Uterus (tissue), 4 donors: ENCODE data around the gene CNFN. TPM values are rescaled to one million over a fixed set of nuclear protein-coding genes. Genes with fewer than 3 reads are reported as not detected.
A peak's percentile ranks its signal among the peaks of the same experiment; 100 is the strongest.

Experiments used
- DNase-seq, 2 donors: peaks; one replicate each; pipeline ENCODE4 v3.0.0-alpha.2; 2019 to 2020
- H3K27ac ChIP-seq, 2 donors: fragments of 200-600 bp; sonication (generic); 1 replicate in 1 of 2; 2 replicates in 1 of 2; pipeline ENCODE4 v1.5.1; 2016 to 2018
- H3K27me3 ChIP-seq, 2 donors: fragments of 200-600 bp; sonication (generic); one replicate each; pipeline ENCODE4 v1.5.1; 2018 to 2019; ENCODE audit warnings: control low read depth in 1 of 2
- H3K36me3 ChIP-seq, 2 donors: fragments of 200-600 bp; sonication (generic); one replicate each; pipeline ENCODE4 v1.5.1; 2019; ENCODE audit warnings: control low read depth in 1 of 2
- H3K4me1 ChIP-seq, 2 donors: fragments of 200-600 bp; sonication (generic); one replicate each; pipeline ENCODE4 v1.5.1; 2018 to 2019; ENCODE audit warnings: control low read depth in 1 of 2
- H3K4me3 ChIP-seq, 2 donors: fragments of 200-600 bp; sonication (generic); 1 replicate in 1 of 2; 2 replicates in 1 of 2; pipeline ENCODE4 v1.5.1; 2018 to 2019; ENCODE audit warnings: mild to moderate bottlenecking in 1 of 2
- H3K9me3 ChIP-seq, 2 donors: fragments of 200-600 bp; sonication (generic); one replicate each; pipeline ENCODE4 v1.5.1; 2019; ENCODE audit warnings: control low read depth in 1 of 2
- CTCF ChIP-seq, 4 experiments: fragments of 200-600 bp in 2 of 4; fragments of 450-650 bp in 2 of 4; sonication (generic) in 2 of 4; IDR thresholded peaks; one replicate each; pipeline ENCODE4 v1.5.1; 2016 to 2019; ENCODE audit warnings: antibody characterized with exemption in 4 of 4, mild to moderate bottlenecking in 2 of 4, moderate library complexity in 1 of 4
- POLR2A ChIP-seq, 2 donors: fragments of 450-650 bp; IDR thresholded peaks; one replicate each; pipeline ENCODE4 v1.6.1; 2016; ENCODE audit warnings: antibody characterized with exemption in 2 of 2, mild to moderate bottlenecking in 1 of 2, moderate library complexity in 1 of 2
- intact Hi-C: fragments of 100-400 bp; cut with DNase I; formaldehyde crosslinking; loops from one replicate; pipeline ENCODE4 v1.15.1; 2023; ENCODE audit warnings: low total_unique reads
- total RNA-seq, 4 donors: library from RNA; depleted of rRNA in 3 of 4; stranded (reverse); fragments of >200 nt in 3 of 4; gene quantifications; one replicate each; pipeline versions ENCODE4 v1.1.0 to v1.2.4, GENCODE V29; 2014 to 2023
- donor health status: DM: yes; HTN: yes; CAD: no.

CNFN gene
- total RNA-seq, 4 donors from 2014 or later, result 2.6 TPM; not detected in 3

GRCh38 chr19:42392165-42392564 lies 2.1 kb upstream of the CNFN start:
- Histone ChIP-seq H3K27ac (no peak overlapping the region), H3K27me3 (peaks cover 0 to 19% of the 10 kb centered on the region in 2 donors), H3K4me3 (no peak overlapping the region), H3K36me3 (no peaks in the 10 kb centered on the region), H3K4me1 (no peaks in the 10 kb centered on the region), H3K9me3 (no peaks in the 10 kb centered on the region)
- intact Hi-C loops, result no loop called here
- no peak for DNase-seq
- TF ChIP-seq POLR2A (IDR thresholded peaks at IDR 0.05) (no peak), CTCF (IDR thresholded peaks at IDR 0.05) (no peak)

- intact Hi-C loops, result no loop called here
- peaks cover 0 to 19% of the 10 kb centered on the region in 2 donors for H3K27me3 ChIP-seq
- TF ChIP-seq CTCF (IDR thresholded peaks at IDR 0.05), result no peak
- no peaks in the 10 kb centered on the region for H3K9me3 ChIP-seq
- no peaks in the 10 kb centered on the region for H3K4me1 ChIP-seq
- no peak overlapping the region for H3K4me3 ChIP-seq
- H3K36me3 ChIP-seq, result no peaks in the 10 kb centered on the region
- no peak for DNase-seq
- H3K27ac ChIP-seq, result no peak overlapping the region
Measured at GRCh38 chr19:42388851-42389489, 1.1 kb downstream of the CNFN start.

- H3K27me3 ChIP-seq, result peaks cover 0 to 19% of the 10 kb centered on the region in 2 donors
- H3K36me3 ChIP-seq, result no peaks in the 10 kb centered on the region
- intact Hi-C loops, result no loop called here
- no peaks in the 10 kb centered on the region for H3K9me3 ChIP-seq
- DNase-seq, result peak in 1 of 2 donors; percentile 39
- no peak overlapping the region for H3K27ac ChIP-seq
- no peaks in the 10 kb centered on the region for H3K4me1 ChIP-seq
- no peak for TF ChIP-seq POLR2A (IDR thresholded peaks at IDR 0.05)
- TF ChIP-seq CTCF (IDR thresholded peaks at IDR 0.05), result peak in 2 of 4 experiments; percentile 31 to 49
- H3K4me3 ChIP-seq, result peak overlapping the region in 1 of 2 donors; percentile 4
Measured at GRCh38 chr19:42386974-42387707, 3.0 kb downstream of the CNFN start.

GRCh38 chr19:42380155-42380554 lies 9.9 kb downstream of the CNFN start:
- H3K27me3 ChIP-seq, result no peaks in the 10 kb centered on the region
- H3K4me3 ChIP-seq, result no peak overlapping the region
- no peaks in the 10 kb centered on the region for H3K4me1 ChIP-seq
- H3K27ac ChIP-seq, result no peak overlapping the region
- DNase-seq, result no peak
- intact Hi-C loops, result no loop called here
- no peaks in the 10 kb centered on the region for H3K9me3 ChIP-seq
- no peaks in the 10 kb centered on the region for H3K36me3 ChIP-seq
- TF ChIP-seq CTCF (IDR thresholded peaks at IDR 0.05), result no peak
